HCT116 (cell line): ENCODE data around the gene ERBB4. TPM values are rescaled to one million over a fixed set of nuclear protein-coding genes. Genes with fewer than 3 reads are reported as not detected.

Experiments
- ATAC-seq: fragments of 200-7000 bp; cut with Tn5 transposase; 2 replicates; pipeline ENCODE4 v1.9.1; 2020; ENCODE audit warnings: mild to moderate bottlenecking, moderate library complexity
- BruUV-seq: library from RNA; stranded (reverse); fragments of 400-500 nt; replicated peaks from 2 replicates; lab custom pipeline; 2021; lab: Mats Ljungman, UMichigan
- CTCF ChIA-PET: fragments of 300-600 bp; sonication (Branson Sonifier 250); formaldehyde crosslinking; loops from one replicate; lab custom pipeline; 2021; ENCODE audit warnings: antibody characterized with exemption; lab: Charles Lee
- POLR2A ChIA-PET: fragments of 300-600, 350-600 bp; sonication (Branson Sonifier 250); formaldehyde crosslinking; loops from one replicate; lab custom pipeline; 2021; ENCODE audit warnings: antibody characterized with exemption; lab: Charles Lee
- RAD21 ChIA-PET, 2 experiments: fragments of 300-600 bp; sonication (Branson Sonifier 250); formaldehyde crosslinking; loops; one replicate each; lab custom pipeline; 2023; ENCODE audit warnings: low total read pairs in 2 of 2; ENCODE audit not compliant: uncharacterized antibody in 2 of 2, unreplicated experiment in 2 of 2, low non-redundant PET in 1 of 2; lab: Charles Lee
- DNase-seq: peaks from one replicate; pipeline ENCODE4 v3.0.0-alpha.2; 2010; ENCODE audit warnings: low read depth, low spot score
- H2AFZ ChIP-seq: fragments of 200-600 bp; shearing (Covaris generic), sonication (generic); 2 replicates; pipeline ENCODE4 v1.6.1; 2017; ENCODE audit warnings: low read depth, mixed run types, mixed read lengths, antibody characterized with exemption, low read length; ENCODE audit not compliant: poor library complexity, severe bottlenecking
- H3K27ac ChIP-seq: 2 replicates; pipeline ENCODE4 v1.5.1; 2012; ENCODE audit warnings: low read depth, low read length
- H3K27me3 ChIP-seq: fragments of 200-600 bp; sonication (generic); 2 replicates; pipeline ENCODE4 v1.6.1; 2016; ENCODE audit warnings: mixed run types, low read length, mixed read lengths; ENCODE audit not compliant: insufficient read depth
- H3K36me3 ChIP-seq, 2 experiments: fragments of 200-500 bp in 1 of 2; fragments of 200-600 bp in 1 of 2; sonication (Bioruptor generic) in 1 of 2; sonication (generic) in 1 of 2; 2 replicates each; pipeline versions ENCODE4 v1.5.1 to v1.6.1; 2014 to 2016; ENCODE audit warnings: low read length in 2 of 2, inconsistent platforms in 1 of 2, mixed read lengths in 1 of 2, mixed run types in 1 of 2; ENCODE audit not compliant: insufficient read depth in 2 of 2, control insufficient read depth in 1 of 2
- H3K4me1 ChIP-seq, 2 experiments: fragments of 200-600 bp in 1 of 2; sonication (generic) in 1 of 2; 2 replicates each; pipeline versions ENCODE4 v1.5.1 to v1.6.1; 2012 to 2017; ENCODE audit warnings: low read length in 2 of 2, inconsistent platforms in 1 of 2, mild to moderate bottlenecking in 1 of 2, mixed read lengths in 1 of 2, mixed run types in 1 of 2, moderate library complexity in 1 of 2; ENCODE audit not compliant: insufficient read depth in 2 of 2, control insufficient read depth in 1 of 2
- H3K4me2 ChIP-seq: fragments of 200-600 bp; sonication (generic); 2 replicates; pipeline ENCODE4 v1.6.1; 2017; ENCODE audit warnings: mixed run types, low read length, mixed read lengths
- H3K4me3 ChIP-seq, 2 experiments: fragments of 200-600 bp in 1 of 2; sonication (generic) in 1 of 2; replicated peaks in 1 of 2; 2 replicates each; pipeline ENCODE4 v1.5.1; 2011 to 2016; ENCODE audit warnings: low read length in 2 of 2, control low read depth in 1 of 2, low read depth in 1 of 2, mild to moderate bottlenecking in 1 of 2, mixed read lengths in 1 of 2, mixed run types in 1 of 2
- H3K79me2 ChIP-seq: fragments of 200-600 bp; sonication (generic); 2 replicates; pipeline ENCODE4 v1.6.1; 2017; ENCODE audit warnings: mild to moderate bottlenecking, mixed run types, low read length, moderate library complexity, mixed read lengths; ENCODE audit not compliant: insufficient read depth
- H3K9ac ChIP-seq: fragments of 200-600 bp; sonication (generic); 2 replicates; pipeline ENCODE4 v1.6.1; 2016; ENCODE audit warnings: low read length, mixed read lengths
- H3K9me2 ChIP-seq: fragments of 200-600 bp; sonication (generic), shearing (Covaris generic); 2 replicates; pipeline ENCODE4 v1.6.1; 2017; ENCODE audit warnings: mixed run types, mild to moderate bottlenecking, moderate library complexity; ENCODE audit not compliant: insufficient read depth
- H3K9me3 ChIP-seq, 2 experiments: fragments of 200-500 bp in 1 of 2; fragments of 200-600 bp in 1 of 2; sonication (Bioruptor generic) in 1 of 2; sonication (generic) in 1 of 2; 2 replicates each; pipeline ENCODE4 v1.6.1; 2014 to 2017; ENCODE audit warnings: low read length in 2 of 2, mixed read lengths in 2 of 2, inconsistent platforms in 1 of 2, low read depth in 1 of 2, mild to moderate bottlenecking in 1 of 2, mixed run types in 1 of 2, moderate library complexity in 1 of 2; ENCODE audit not compliant: control insufficient read depth in 1 of 2, insufficient read depth in 1 of 2
- H4K20me1 ChIP-seq: fragments of 200-600 bp; sonication (generic), shearing (Covaris generic); 2 replicates; pipeline ENCODE4 v1.6.1; 2017; ENCODE audit warnings: mixed run types, mild to moderate bottlenecking, moderate library complexity; ENCODE audit not compliant: insufficient read depth
- CEBPB ChIP-seq: IDR thresholded peaks from 2 replicates; pipeline ENCODE4 v1.6.1; 2012; ENCODE audit warnings: low read depth
- EGR1 ChIP-seq: IDR thresholded peaks from 2 replicates; pipeline ENCODE4 v1.6.1; 2012; ENCODE audit warnings: low read depth
- EZH2 ChIP-seq: fragments of 200-600 bp; sonication (generic); IDR thresholded peaks from 2 replicates; pipeline ENCODE4 v1.6.1; 2017; ENCODE audit warnings: antibody characterized with exemption, mixed run types
- EZH2phosphoT487 ChIP-seq: fragments of 200-600 bp; IDR thresholded peaks from 2 replicates; pipeline ENCODE4 v1.6.1; 2018; ENCODE audit warnings: antibody characterized with exemption, borderline replicate concordance
- FOSL1 ChIP-seq: IDR thresholded peaks from 2 replicates; pipeline ENCODE4 v1.6.1; 2012; ENCODE audit warnings: low read depth
- JUND ChIP-seq: IDR thresholded peaks from 2 replicates; pipeline ENCODE4 v1.6.1; 2012
- POLR2A ChIP-seq: IDR thresholded peaks from 2 replicates; pipeline ENCODE4 v1.7.0; 2011; ENCODE audit warnings: borderline replicate concordance; ENCODE audit not compliant: insufficient read depth, insufficient read length; ENCODE audit errors: extremely low read depth
- RAD21 ChIP-seq: IDR thresholded peaks from 2 replicates; pipeline ENCODE4 v1.6.1; 2012; ENCODE audit warnings: low read depth, mild to moderate bottlenecking
- REST ChIP-seq: IDR thresholded peaks from 2 replicates; pipeline ENCODE4 v1.6.1; 2012; ENCODE audit warnings: low read depth
- TCF7L2 ChIP-seq: IDR thresholded peaks from 2 replicates; pipeline ENCODE4 v1.7.0; 2011; ENCODE audit warnings: borderline replicate concordance, inconsistent platforms; ENCODE audit not compliant: insufficient read depth, insufficient read length; ENCODE audit errors: extremely low read depth
- ZNF274 ChIP-seq: fragments of 200-500 bp; sonication (Bioruptor generic); IDR thresholded peaks from 2 replicates; pipeline ENCODE4 v1.6.1; 2014; ENCODE audit warnings: mild to moderate bottlenecking, low read depth, low read length, inconsistent platforms
- intact Hi-C: fragments of 100-400 bp; cut with micrococcal nuclease; formaldehyde crosslinking; loops from 2 replicates; pipeline ENCODE4 v1.10.0; 2022
- total RNA-seq: library from RNA; stranded (reverse); gene quantifications from one replicate; pipeline ENCODE4 v1.2.1, GENCODE V29; 2021; ENCODE audit not compliant: unreplicated experiment
- TF ChIP-seq, protein P1 (sequence below): IDR thresholded peaks from 2 replicates; pipeline ENCODE4 v1.6.1; 2011; ENCODE audit warnings: mild to moderate bottlenecking, low read length, moderate library complexity; ENCODE audit not compliant: insufficient replicate concordance; ENCODE audit errors: extremely low read depth

Gene ERBB4
- total RNA-seq, 1 experiment from 2014 or later: 0.10 TPM

DNA sequence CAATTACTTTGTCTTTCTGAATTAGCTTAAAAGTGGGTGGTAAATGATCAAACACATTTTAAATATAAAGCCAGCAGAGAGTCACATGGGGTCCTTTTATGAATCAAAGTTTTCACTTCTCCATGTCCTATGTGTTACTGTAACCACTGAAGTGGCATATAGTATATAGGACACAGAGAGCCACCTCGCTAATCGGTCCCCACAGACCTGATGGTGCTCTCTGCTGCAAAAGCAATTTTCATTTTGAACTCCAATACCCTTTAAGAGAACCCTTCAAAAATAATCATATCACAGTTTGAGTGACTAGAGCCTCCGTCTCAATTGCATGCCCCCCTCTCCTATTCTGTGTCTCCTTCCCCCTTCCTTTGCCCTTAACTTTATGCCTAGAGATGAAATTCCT, 272.8 kb downstream of the ERBB4 start:
- no peak overlapping the region for H3K4me2 ChIP-seq
- DNase-seq: no peak
- TF ChIP-seq REST: no peak
- no peak for TF ChIP-seq CEBPB
- no peak for TF ChIP-seq POLR2A
- no peak for TF ChIP-seq ZNF274
- TF ChIP-seq RAD21: no peak
- TF ChIP-seq FOSL1: no peak
- TF ChIP-seq EGR1: no peak
- TF ChIP-seq EZH2phosphoT487: no peak
- H3K4me3 ChIP-seq: no peak overlapping the region
- no peaks in the 10 kb centered on the region for H3K4me1 ChIP-seq
- no TSS peak for BruUV-seq
- no peak overlapping the region for H3K27ac ChIP-seq
- H3K36me3 ChIP-seq: no peaks in the 10 kb centered on the region
- no peak overlapping the region for H2AFZ ChIP-seq
- no peaks in the 10 kb centered on the region for H3K79me2 ChIP-seq
- H3K9me2 ChIP-seq: no peaks in the 10 kb centered on the region
- H3K9ac ChIP-seq: no peak overlapping the region
- RAD21 ChIA-PET: no interaction called here
- ATAC-seq: no peak
- H4K20me1 ChIP-seq: no peaks in the 10 kb centered on the region
- intact Hi-C loops: no loop called here
- H3K27me3 ChIP-seq: no peaks in the 10 kb centered on the region
- POLR2A ChIA-PET: no interaction called here
- no peaks in the 10 kb centered on the region for H3K9me3 ChIP-seq
- CTCF ChIA-PET: no interaction called here

DNA sequence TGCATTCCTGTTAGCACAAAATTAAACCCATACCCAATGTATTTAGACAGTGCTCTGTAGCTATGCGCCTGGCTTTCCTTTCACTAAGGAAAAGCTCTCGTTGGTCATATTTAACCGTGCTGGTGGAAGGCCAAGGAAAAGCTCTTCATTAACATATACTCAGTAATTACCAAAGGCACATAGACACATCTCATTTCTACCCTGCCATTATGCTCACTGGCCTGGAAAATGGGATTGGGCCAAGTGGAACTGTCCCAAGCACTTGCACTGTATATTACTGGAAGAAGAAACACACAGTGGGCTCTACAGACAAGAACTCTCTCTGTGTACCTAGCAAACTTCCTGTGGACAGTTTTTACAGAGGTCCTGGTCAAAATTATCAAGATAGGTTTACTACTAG, 274.4 kb downstream of the ERBB4 start:
- Histone ChIP-seq H4K20me1 (no peaks in the 10 kb centered on the region), H3K9me3 (no peaks in the 10 kb centered on the region), H3K9me2 (no peaks in the 10 kb centered on the region), H3K9ac (no peak overlapping the region), H3K27ac (no peak overlapping the region), H3K27me3 (no peaks in the 10 kb centered on the region), H3K4me2 (no peak overlapping the region), H3K79me2 (no peaks in the 10 kb centered on the region), H3K36me3 (no peaks in the 10 kb centered on the region), H2AFZ (no peak overlapping the region), H3K4me1 (no peaks in the 10 kb centered on the region), H3K4me3 (no peak overlapping the region)
- no TSS peak for BruUV-seq
- CTCF ChIA-PET: interaction anchor here (0.6 kb wide), 1 partner anchor 14 kb away, joined by 3 read pairs; no protein-coding TSS in a partner anchor
- intact Hi-C loops: no loop called here
- no peak for ATAC-seq
- POLR2A ChIA-PET: no interaction called here
- TF ChIP-seq TCF7L2 (no peak), RAD21 (no peak), EZH2 (no peak), JUND (no peak), CEBPB (no peak), EZH2phosphoT487 (no peak)
- TF ChIP-seq, protein P1, sequence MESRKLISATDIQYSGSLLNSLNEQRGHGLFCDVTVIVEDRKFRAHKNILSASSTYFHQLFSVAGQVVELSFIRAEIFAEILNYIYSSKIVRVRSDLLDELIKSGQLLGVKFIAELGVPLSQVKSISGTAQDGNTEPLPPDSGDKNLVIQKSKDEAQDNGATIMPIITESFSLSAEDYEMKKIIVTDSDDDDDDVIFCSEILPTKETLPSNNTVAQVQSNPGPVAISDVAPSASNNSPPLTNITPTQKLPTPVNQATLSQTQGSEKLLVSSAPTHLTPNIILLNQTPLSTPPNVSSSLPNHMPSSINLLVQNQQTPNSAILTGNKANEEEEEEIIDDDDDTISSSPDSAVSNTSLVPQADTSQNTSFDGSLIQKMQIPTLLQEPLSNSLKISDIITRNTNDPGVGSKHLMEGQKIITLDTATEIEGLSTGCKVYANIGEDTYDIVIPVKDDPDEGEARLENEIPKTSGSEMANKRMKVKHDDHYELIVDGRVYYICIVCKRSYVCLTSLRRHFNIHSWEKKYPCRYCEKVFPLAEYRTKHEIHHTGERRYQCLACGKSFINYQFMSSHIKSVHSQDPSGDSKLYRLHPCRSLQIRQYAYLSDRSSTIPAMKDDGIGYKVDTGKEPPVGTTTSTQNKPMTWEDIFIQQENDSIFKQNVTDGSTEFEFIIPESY: no peak
- RAD21 ChIA-PET: no interaction called here
- no peak for DNase-seq
